ENCODE data around the gene CLNS1A. TPM values are rescaled to one million over a fixed set of nuclear protein-coding genes. Genes with fewer than 3 reads are reported as not detected.

CLNS1A gene
- total RNA-seq, 6 experiments from 2014 or later: 41.2 to 86.8 (median 64.1) TPM

GRCh38 chr11:77598195-77598594 is 39.4 kb downstream of the CLNS1A start:
- intact Hi-C loops (cut with DNase I): no loop called here
- 81% methylated on average over 2 of the region's 2 CpGs for WGBS (ENCODE audit: insufficient coverage, low coverage, low lambda C conversion rate, missing lambda C conversion rate)
- no peak for TF ChIP-seq POLR2A (IDR thresholded peaks at IDR 0.05)
- TF ChIP-seq CTCF (IDR thresholded peaks at IDR 0.05): no peak

GRCh38 chr11:77596626-77597025 is 41.0 kb downstream of the CLNS1A start:
- Histone ChIP-seq H3K27ac (no peak overlapping the region), H3K4me3 (no peak overlapping the region), H3K27me3 (no peaks in the 10 kb centered on the region), H3K36me3 (peaks cover 0 to 2% (median 0%) of the 10 kb centered on the region in 4 donors), H3K9me3 (no peaks in the 10 kb centered on the region), H3K4me1 (peaks cover 0 to 29% (median 5%) of the 10 kb centered on the region in 4 donors)
- no peak for TF ChIP-seq POLR2A (IDR thresholded peaks at IDR 0.05)
- TF ChIP-seq CTCF (IDR thresholded peaks at IDR 0.05): no peak
- 100% methylated on average over 2 of the region's 2 CpGs for WGBS (ENCODE audit: insufficient coverage, low coverage, low lambda C conversion rate, missing lambda C conversion rate)
- DNase-seq (no peak), ATAC-seq (no peak)
- intact Hi-C loops (cut with DNase I): no loop called here

More at GRCh38 chr11:77598195-77598594, 39.4 kb downstream of the CLNS1A start:
- Histone ChIP-seq H3K9me3 (no peaks in the 10 kb centered on the region), H3K27me3 (no peaks in the 10 kb centered on the region), H3K36me3 (peaks cover 0 to 2% (median 0%) of the 10 kb centered on the region in 4 donors), H3K4me1 (peaks cover 0 to 28% (median 7%) of the 10 kb centered on the region in 4 donors), H3K27ac (no peak overlapping the region), H3K4me3 (no peak overlapping the region)
- DNase-seq (no peak), ATAC-seq (no peak)

GRCh38 chr11:77593883-77594282 is 43.7 kb downstream of the CLNS1A start:
- DNase-seq (no peak), ATAC-seq (no peak)
- Histone ChIP-seq H3K4me3 (no peak overlapping the region), H3K9me3 (no peaks in the 10 kb centered on the region), H3K36me3 (no peaks in the 10 kb centered on the region), H3K4me1 (peaks cover 0 to 30% (median 5%) of the 10 kb centered on the region in 4 donors), H3K27ac (no peak overlapping the region), H3K27me3 (no peaks in the 10 kb centered on the region)
- TF ChIP-seq CTCF (IDR thresholded peaks at IDR 0.05) (no peak), POLR2A (IDR thresholded peaks at IDR 0.05) (no peak)
- intact Hi-C loops (cut with DNase I): no loop called here

- peak in 1 of 3 donors; percentile 69 for DNase-seq
- Histone ChIP-seq H3K27ac (no peak overlapping the region), H3K27me3 (no peaks in the 10 kb centered on the region), H3K4me1 (peaks cover 0 to 30% (median 5%) of the 10 kb centered on the region in 4 donors), H3K4me3 (no peak overlapping the region), H3K9me3 (no peaks in the 10 kb centered on the region), H3K36me3 (no peaks in the 10 kb centered on the region)
- intact Hi-C loops (cut with DNase I): no loop called here
- WGBS (ENCODE audit: insufficient coverage, low coverage, low lambda C conversion rate, missing lambda C conversion rate): 17% methylated on average over 2 of the region's 2 CpGs
- no peak for ATAC-seq
- no peak for TF ChIP-seq POLR2A (IDR thresholded peaks at IDR 0.05)
- TF ChIP-seq CTCF (IDR thresholded peaks at IDR 0.05): no peak
Observed at GRCh38 chr11:77592727-77593126, 44.9 kb downstream of the CLNS1A start.

Measured in right lobe of liver (tissue), 6 donors.